ENCODE measurements around the gene CD302.
"Not testable (repeated sequence)": the region's sequence is repeated elsewhere in the genome, so short reads cannot be mapped to it uniquely, and the experiment has no call there.

Gene CD302, protein sequence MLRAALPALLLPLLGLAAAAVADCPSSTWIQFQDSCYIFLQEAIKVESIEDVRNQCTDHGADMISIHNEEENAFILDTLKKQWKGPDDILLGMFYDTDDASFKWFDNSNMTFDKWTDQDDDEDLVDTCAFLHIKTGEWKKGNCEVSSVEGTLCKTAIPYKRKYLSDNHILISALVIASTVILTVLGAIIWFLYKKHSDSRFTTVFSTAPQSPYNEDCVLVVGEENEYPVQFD

GRCh38 chr2:159797543-159798375 lies at the start of gene CD302:
Gene CD302, minus strand, starts transcription at chr2:159798208. Its CDS starts 10 bp downstream, at chr2:159798198.
- peak; percentile 93 for DNase-seq (ENCODE audit: low spot score)

GRCh38 chr2:159846564-159846963 lies 48.6 kb upstream of the CD302 start:
- no peak for DNase-seq (ENCODE audit: low spot score)

DNA sequence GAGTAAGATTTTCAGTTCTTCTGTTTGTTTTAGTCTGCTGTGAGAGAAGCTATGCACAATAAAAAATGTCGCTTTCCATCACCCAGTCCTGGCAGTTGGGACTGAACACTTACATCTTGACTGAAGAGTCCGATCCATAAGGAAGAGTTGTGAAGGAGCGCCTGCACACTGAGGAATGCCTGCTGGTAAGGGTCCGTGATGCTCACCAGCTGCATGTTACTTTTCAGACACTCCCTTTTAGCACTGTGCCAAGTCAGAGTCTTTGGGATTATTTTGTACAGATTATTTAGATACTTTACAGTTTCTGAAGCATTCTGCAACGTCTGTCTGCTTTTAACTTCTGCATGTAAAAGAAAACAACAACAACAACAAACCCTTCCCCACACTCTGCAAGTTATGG lies 42.6 kb upstream of the CD302 start:
- DNase-seq (ENCODE audit: low spot score), result no peak

- no peak for DNase-seq (ENCODE audit: low spot score)
Observed at GRCh38 chr2:159832858-159833257, 34.9 kb upstream of the CD302 start.

GRCh38 chr2:159832026-159832425 lies 34.0 kb upstream of the CD302 start:
- DNase-seq (ENCODE audit: low spot score), result no peak

- DNase-seq (ENCODE audit: low spot score), result no peak
Observed at GRCh38 chr2:159829376-159829775, 31.4 kb upstream of the CD302 start.

DNA sequence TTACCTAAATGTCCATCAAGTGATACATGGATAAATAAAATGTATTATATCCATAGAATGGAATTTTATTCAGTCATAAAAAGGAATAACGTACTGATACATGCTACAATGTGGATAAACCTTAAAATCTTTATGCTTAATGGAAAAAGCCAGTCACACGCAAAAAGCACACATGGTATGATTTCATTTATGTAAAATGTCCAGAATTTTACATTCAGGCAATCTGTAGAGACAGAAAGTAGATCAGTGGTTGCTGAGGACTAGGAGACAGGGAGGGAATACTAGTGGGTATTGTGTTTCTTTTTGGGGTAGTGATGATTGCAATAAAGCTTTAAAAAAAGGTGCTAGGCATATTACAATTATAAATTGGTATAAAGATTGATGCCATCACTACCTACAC lies 30.7 kb upstream of the CD302 start:
- DNase-seq (ENCODE audit: low spot score), result no peak

- not testable (repeated sequence) for DNase-seq (ENCODE audit: low spot score)
Observed at GRCh38 chr2:159822478-159822833, 24.4 kb upstream of the CD302 start.

DNA sequence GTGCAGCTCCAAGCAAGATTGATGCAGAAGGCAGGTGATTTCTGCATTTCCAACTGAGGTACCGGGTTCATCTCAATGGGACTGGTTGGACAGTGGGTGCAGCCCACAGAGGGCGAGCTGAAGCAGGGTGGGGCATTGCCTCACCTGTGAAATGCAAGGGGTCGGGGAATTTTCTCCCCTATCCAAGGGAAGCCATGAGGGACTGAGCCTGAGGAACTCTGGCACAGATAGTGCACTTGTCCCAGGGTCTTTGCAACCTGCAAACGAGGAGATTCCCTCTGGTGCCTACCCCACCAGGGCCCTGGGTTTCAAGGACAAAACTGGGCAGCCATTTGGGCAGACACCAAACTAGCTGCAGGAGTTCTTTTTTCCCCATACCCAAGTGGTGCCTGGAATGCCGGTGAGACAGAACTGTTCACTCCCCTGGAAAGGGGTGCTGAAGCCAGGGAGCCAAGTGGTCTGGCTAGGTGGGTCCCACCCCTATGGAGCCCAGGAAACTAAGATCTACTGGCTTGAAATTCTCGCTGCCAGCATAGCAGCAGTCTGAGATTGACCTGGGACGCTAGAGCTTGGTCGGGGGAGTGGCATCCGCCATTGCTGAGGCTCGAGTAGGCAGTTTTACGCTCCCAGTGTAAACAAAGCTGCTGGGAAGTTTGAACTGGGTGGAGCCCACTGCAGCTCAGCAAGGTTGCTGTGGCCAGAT lies 23.9 kb upstream of the CD302 start:
- not testable (repeated sequence) for DNase-seq (ENCODE audit: low spot score)

- no peak for DNase-seq (ENCODE audit: low spot score)
Observed at GRCh38 chr2:159818940-159819339, 20.9 kb upstream of the CD302 start.

DNA sequence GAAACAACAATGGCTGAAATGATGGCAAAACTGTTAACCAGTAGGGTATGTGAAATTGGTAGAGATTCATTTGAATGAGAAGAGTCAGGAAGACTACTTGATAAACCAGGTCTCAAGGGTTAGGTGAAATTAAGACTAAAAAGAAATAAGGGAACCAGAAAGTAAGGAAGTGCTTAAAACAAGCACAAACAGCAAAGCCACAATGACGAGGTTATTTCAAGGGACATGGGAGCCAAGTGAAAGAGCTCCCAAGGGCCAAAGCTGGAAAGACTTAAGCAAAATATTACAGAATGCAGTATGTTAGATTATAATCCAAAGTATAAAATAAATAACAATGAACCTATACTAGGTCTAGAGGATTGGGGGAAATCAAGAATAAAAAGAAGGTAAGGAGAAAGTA lies 19.3 kb upstream of the CD302 start:
- DNase-seq (ENCODE audit: low spot score), result no peak

DNA sequence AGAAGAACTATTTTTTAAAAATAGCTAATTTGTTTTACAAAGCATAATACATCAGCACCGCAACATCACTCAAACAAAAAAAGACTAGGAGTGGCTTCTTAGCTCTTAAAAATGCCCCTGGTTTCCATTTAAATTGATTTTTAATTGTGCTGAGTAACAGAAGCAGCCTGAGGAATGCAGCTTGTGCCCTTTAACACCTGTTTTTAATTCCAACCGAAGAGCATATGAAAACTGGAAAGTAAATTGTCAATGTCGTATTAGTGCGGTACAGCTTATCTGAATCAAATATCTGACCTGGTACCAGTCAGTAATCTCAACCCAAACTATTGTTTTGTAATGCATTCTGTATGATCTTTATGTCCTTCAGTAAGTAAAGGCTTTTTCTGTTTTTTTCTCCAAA lies 13.2 kb upstream of the CD302 start:
- DNase-seq (ENCODE audit: low spot score), result peak; percentile 4

DNA sequence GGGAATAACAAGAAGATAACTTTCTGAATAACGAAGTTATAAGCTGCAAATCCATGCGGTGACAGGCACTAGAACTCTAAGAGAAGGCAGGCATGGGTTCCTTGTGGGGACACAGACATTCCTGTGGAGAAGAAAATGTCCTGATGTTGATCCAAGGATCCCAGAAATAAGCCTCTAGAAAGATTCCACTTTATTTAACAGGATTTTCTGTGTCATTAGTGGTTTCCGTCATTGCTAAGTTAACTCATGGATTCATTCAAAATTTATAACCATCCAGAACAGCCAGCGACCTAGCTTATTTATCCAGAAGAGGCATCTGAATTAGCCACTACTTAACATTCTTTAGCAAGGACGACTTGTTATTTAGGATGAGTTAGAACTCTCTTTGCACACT lies 10.0 kb upstream of the CD302 start:
- DNase-seq (ENCODE audit: low spot score), result no peak

GRCh38 chr2:159807183-159808031 lies 9.4 kb upstream of the CD302 start:
- peak; percentile 73 for DNase-seq (ENCODE audit: low spot score)

DNA sequence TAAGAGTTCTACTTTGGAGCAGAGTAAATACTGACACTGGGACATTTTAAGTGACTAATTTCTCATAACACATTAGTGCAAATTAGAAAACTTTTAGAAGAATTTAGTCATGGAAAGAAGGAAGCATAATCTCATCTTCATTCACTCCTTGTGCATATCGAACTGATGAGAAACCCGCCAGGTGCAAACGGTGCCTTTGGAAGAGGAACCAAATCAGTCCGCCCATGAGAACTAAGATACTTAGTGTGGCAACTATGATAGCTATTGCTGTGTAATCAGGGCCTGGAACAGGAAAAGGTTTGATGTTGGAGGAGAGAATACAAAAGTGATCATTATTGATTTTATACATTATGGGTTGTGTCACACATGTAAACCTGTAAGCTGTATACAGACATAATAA lies 6.9 kb upstream of the CD302 start:
- DNase-seq (ENCODE audit: low spot score), result no peak

GRCh38 chr2:159803235-159803962 lies 5.4 kb upstream of the CD302 start:
- DNase-seq (ENCODE audit: low spot score), result no peak

DNA sequence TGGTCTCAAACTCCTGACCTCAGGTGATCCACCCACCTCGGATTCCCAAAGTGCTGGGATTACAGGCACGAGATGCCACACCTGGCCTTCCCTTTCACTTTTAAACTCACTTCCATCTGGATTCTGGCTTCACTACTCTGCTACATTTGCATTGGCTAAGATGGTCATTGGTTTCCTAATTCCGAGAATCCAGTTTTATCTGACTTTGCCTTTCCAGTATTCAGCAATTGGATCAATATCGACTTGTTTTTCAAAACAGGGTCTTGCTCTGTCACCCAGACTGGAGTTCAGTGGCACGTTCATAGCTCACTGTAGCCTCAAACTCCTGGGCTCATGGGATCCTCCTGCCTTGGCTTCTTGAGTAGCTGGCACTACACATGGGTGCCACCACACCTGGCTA lies 4.7 kb upstream of the CD302 start:
- DNase-seq (ENCODE audit: low spot score), result no peak

DNA sequence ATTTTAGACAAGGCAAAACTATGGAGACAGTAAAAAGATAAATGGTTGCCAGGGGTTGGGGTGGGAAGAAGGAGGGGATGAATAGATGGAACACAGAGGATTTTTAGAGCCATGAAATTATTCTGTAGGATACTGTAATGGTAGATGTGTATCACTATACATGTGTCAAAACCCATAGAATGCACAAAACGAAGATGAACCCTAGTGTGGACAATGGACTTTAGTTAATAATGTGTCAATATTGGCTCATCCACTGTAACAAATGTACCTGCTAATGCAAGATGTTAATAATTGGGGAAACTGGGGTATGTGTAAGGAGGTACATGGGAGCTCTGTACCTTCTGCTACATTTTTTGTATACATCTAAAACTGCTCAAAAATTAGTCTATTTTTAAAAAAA lies 1.8 kb upstream of the CD302 start:
- no peak for DNase-seq (ENCODE audit: low spot score)

DNA sequence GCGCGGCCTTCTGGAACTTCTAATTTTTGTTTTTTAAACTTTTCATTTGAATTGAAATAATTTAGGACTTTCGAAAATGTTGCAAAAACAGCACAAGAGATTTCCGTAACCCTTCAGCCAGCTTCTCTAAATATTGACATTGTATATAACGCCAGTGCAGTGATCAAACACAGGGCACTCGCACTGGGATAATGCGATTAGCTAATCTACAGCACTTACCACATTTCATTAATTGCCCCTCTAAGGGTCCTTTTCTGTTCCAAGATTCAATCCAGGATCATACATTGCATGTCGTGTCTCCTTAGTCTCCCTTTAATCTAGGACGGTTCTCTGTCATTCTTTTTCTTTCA lies 343 bp upstream of the CD302 start:
- DNase-seq (ENCODE audit: low spot score), result no peak

- DNase-seq (ENCODE audit: low spot score), result no peak
Observed at GRCh38 chr2:159797225-159797542, 824 bp downstream of the CD302 start.

DNA sequence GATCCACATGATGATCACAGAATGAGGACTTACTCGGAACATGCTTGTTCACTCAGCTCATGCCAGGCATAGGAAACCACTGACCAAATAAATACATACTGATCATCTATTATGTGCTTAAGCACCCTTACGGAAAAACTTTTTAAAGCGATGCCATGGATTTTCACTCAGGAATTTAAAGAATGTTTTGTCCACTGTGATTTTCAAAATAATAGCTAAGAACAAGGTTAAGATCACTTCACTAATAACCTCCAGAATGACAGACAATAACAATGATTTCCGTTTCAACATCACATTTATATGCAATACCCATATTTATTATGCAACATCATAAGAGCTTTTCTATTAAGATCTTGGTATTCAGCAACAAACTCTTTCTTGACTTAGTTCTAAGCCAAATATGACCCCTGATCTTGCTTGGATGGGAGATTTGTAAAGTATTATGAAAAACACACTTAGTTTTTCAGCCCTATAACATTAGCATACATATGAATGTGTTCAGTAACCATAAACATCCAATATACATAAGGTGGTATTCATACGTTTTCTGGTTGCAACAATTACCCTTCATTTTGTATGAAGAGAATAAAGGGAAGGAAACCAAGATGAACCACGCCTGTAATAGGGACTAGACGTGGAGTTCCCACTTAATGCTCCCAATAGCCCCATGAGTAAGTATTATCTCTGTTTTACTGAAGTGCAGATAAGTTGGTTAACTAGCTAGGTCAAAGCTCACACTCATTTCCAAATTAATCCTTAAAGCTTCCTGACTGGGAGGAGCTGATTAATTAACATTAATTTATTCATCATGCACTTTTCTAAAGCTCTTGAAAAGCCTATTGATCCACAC lies 1.9 kb downstream of the CD302 start:
- DNase-seq (ENCODE audit: low spot score), result peak; percentile 14
